IMR-90 (cell line): Measurements from ENCODE around the gene CFP. TPM values are rescaled to one million over a fixed set of nuclear protein-coding genes. Genes with fewer than 3 reads are reported as not detected.

Experiments
- ATAC-seq: fragments of 200-7000 bp; cut with Tn5 transposase; 2 replicates; pipeline ENCODE4 v1.9.1; 2020; ENCODE audit warnings: low read depth, mild to moderate bottlenecking, moderate library complexity
- BruUV-seq: library from RNA; stranded (reverse); fragments of 400-500 nt; replicated peaks from 2 replicates; lab custom pipeline; 2021; lab: Mats Ljungman, UMichigan
- CTCF ChIA-PET: fragments of 300-600 bp; formaldehyde crosslinking; extraction: SDS; loops from one replicate; lab custom pipeline; 2021; ENCODE audit warnings: antibody characterized with exemption; lab: Yijun Ruan, JAX
- POLR2A ChIA-PET: fragments of 300-600 bp; sonication (Branson Sonifier 250); formaldehyde crosslinking; loops from one replicate; lab custom pipeline; 2022; ENCODE audit warnings: antibody characterized with exemption; ENCODE audit not compliant: unreplicated experiment; lab: Charles Lee
- DNase-seq: peaks from one replicate; pipeline ENCODE4 v3.0.0; 2013
- H2AFZ ChIP-seq: replicated peaks from 2 replicates; pipeline ENCODE3; 2013; ENCODE audit warnings: low read length, mild to moderate bottlenecking; ENCODE audit not compliant: poor library complexity
- H2AK5ac ChIP-seq: 2 replicates; pipeline ENCODE4 v1.6.1; 2013; ENCODE audit warnings: low read depth, low read length, inconsistent platforms
- H2AK9ac ChIP-seq: replicated peaks from 2 replicates; pipeline ENCODE3; 2013; ENCODE audit warnings: mild to moderate bottlenecking, low read depth, low read length, moderate library complexity; ENCODE audit not compliant: poor library complexity
- H2BK120ac ChIP-seq: 2 replicates; pipeline ENCODE4 v1.6.1; 2013; ENCODE audit warnings: low read depth, low read length, inconsistent platforms
- H2BK15ac ChIP-seq: 3 replicates; pipeline ENCODE4 v1.6.1; 2013; ENCODE audit warnings: low read depth, low read length, inconsistent platforms
- H2BK20ac ChIP-seq: 2 replicates; pipeline ENCODE4 v1.6.1; 2013; ENCODE audit warnings: low read depth, mild to moderate bottlenecking, inconsistent platforms, low read length, moderate library complexity
- H2BK5ac ChIP-seq: 2 replicates; pipeline ENCODE4 v1.6.1; 2013; ENCODE audit warnings: mild to moderate bottlenecking, low read depth, low read length, inconsistent platforms; ENCODE audit not compliant: poor library complexity, severe bottlenecking
- H3K14ac ChIP-seq: replicated peaks from 2 replicates; pipeline ENCODE4 v1.6.1; 2013; ENCODE audit warnings: low read depth, low read length, inconsistent platforms
- H3K18ac ChIP-seq: 2 replicates; pipeline ENCODE4 v1.6.1; 2013; ENCODE audit warnings: low read depth, low read length, control low read depth
- H3K23ac ChIP-seq: 2 replicates; pipeline ENCODE4 v1.6.1; 2013; ENCODE audit warnings: low read depth, low read length, inconsistent platforms
- H3K27ac ChIP-seq: 2 replicates; pipeline ENCODE4 v1.5.1; 2013; ENCODE audit warnings: mild to moderate bottlenecking, control low read depth, low read length; ENCODE audit not compliant: insufficient read depth
- H3K27me3 ChIP-seq: 2 replicates; pipeline ENCODE4 v1.6.1; 2013; ENCODE audit warnings: low read length; ENCODE audit not compliant: control insufficient read depth, insufficient read depth
- H3K36me3 ChIP-seq: 2 replicates; pipeline ENCODE4 v1.6.1; 2013; ENCODE audit warnings: low read length, mixed read lengths; ENCODE audit not compliant: control insufficient read depth, insufficient read depth
- H3K4ac ChIP-seq: 2 replicates; pipeline ENCODE4 v1.6.1; 2013; ENCODE audit warnings: low read depth, low read length, inconsistent platforms
- H3K4me1 ChIP-seq: 2 replicates; pipeline ENCODE4 v1.6.1; 2013; ENCODE audit warnings: low read length, mixed read lengths; ENCODE audit not compliant: control insufficient read depth, insufficient read depth
- H3K4me2 ChIP-seq: 2 replicates; pipeline ENCODE4 v1.6.1; 2013; ENCODE audit warnings: low read depth, mild to moderate bottlenecking, control low read depth, low read length, moderate library complexity
- H3K4me3 ChIP-seq: 2 replicates; pipeline ENCODE4 v1.5.1; 2013; ENCODE audit warnings: low read depth, mild to moderate bottlenecking, control low read depth, low read length, moderate library complexity; ENCODE audit not compliant: insufficient read depth
- H3K56ac ChIP-seq: 2 replicates; pipeline ENCODE4 v1.6.1; 2013; ENCODE audit warnings: low read length, inconsistent platforms; ENCODE audit not compliant: insufficient read depth; ENCODE audit errors: extremely low read depth
- H3K79me1 ChIP-seq, 2 experiments: 2 replicates each; pipeline ENCODE4 v1.6.1; 2013; ENCODE audit warnings: low read length in 2 of 2, inconsistent platforms in 1 of 2, low read depth in 1 of 2
- H3K9ac ChIP-seq: 2 replicates; pipeline ENCODE4 v1.6.1; 2013; ENCODE audit warnings: low read depth, low read length, control low read depth
- H3K9me1 ChIP-seq: 2 replicates; pipeline ENCODE4 v1.6.1; 2013; ENCODE audit warnings: low read length, inconsistent platforms; ENCODE audit not compliant: insufficient read depth
- H3K9me3 ChIP-seq: 2 replicates; pipeline ENCODE4 v1.6.1; 2013; ENCODE audit warnings: low read length; ENCODE audit not compliant: control insufficient read depth, insufficient read depth
- H4K20me1 ChIP-seq: 2 replicates; pipeline ENCODE4 v1.6.1; 2013; ENCODE audit warnings: low read length, inconsistent platforms; ENCODE audit not compliant: insufficient read depth
- H4K5ac ChIP-seq: 2 replicates; pipeline ENCODE4 v1.6.1; 2013; ENCODE audit warnings: mild to moderate bottlenecking, low read depth, low read length, control low read depth
- H4K8ac ChIP-seq, 2 experiments: 2 replicates each; pipeline ENCODE4 v1.6.1; 2013; ENCODE audit warnings: low read depth in 2 of 2, low read length in 2 of 2, control low read depth in 1 of 2, inconsistent platforms in 1 of 2
- H4K91ac ChIP-seq: 2 replicates; pipeline ENCODE4 v1.6.1; 2013; ENCODE audit warnings: low read depth, low read length, inconsistent platforms; ENCODE audit not compliant: insufficient read depth
- CEBPB ChIP-seq: IDR thresholded peaks from 2 replicates; pipeline ENCODE4 v1.6.1; 2012; ENCODE audit warnings: low read depth, low read length, improper control_type of control experiment
- CHD1 ChIP-seq: IDR thresholded peaks from 2 replicates; pipeline ENCODE4 v1.6.1; 2012; ENCODE audit warnings: low read depth, low read length, improper control_type of control experiment
- CTCF ChIP-seq: conservative IDR thresholded peaks from 2 replicates; pipeline ENCODE4 v1.5.1; 2012; ENCODE audit warnings: mild to moderate bottlenecking, low read depth, low read length, improper control_type of control experiment
- ELK1 ChIP-seq: fragments of 150-350 bp; IDR thresholded peaks from 2 replicates; pipeline ENCODE4 v1.6.1; 2016; ENCODE audit warnings: low read depth, mild to moderate bottlenecking, low read length, moderate library complexity, borderline replicate concordance
- MAFK ChIP-seq: IDR thresholded peaks from 2 replicates; pipeline ENCODE4 v1.6.1; 2012; ENCODE audit warnings: low read depth, low read length, improper control_type of control experiment
- MAZ ChIP-seq: IDR thresholded peaks from 2 replicates; pipeline ENCODE4 v1.6.1; 2012; ENCODE audit warnings: low read depth, mild to moderate bottlenecking, low read length, improper control_type of control experiment, moderate library complexity, borderline replicate concordance
- MXI1 ChIP-seq: IDR thresholded peaks from 2 replicates; pipeline ENCODE4 v1.6.1; 2012; ENCODE audit warnings: low read depth, mild to moderate bottlenecking, low read length, moderate library complexity, borderline replicate concordance
- NFE2L2 ChIP-seq: fragments of 150-350 bp; IDR thresholded peaks from 2 replicates; pipeline ENCODE4 v1.6.1; 2016; ENCODE audit warnings: low read depth, mild to moderate bottlenecking, low read length
- POLR2A ChIP-seq: IDR thresholded peaks from 2 replicates; pipeline ENCODE4 v1.6.1; 2012; ENCODE audit warnings: mild to moderate bottlenecking, low read depth, low read length
- RAD21 ChIP-seq: IDR thresholded peaks from 2 replicates; pipeline ENCODE4 v1.6.1; 2012; ENCODE audit warnings: low read length, improper control_type of control experiment
- RCOR1 ChIP-seq: IDR thresholded peaks from 2 replicates; pipeline ENCODE4 v1.6.1; 2012; ENCODE audit warnings: mild to moderate bottlenecking, low read length, improper control_type of control experiment; ENCODE audit not compliant: insufficient replicate concordance
- RFX5 ChIP-seq: IDR thresholded peaks from 2 replicates; pipeline ENCODE4 v1.8.0; 2012; ENCODE audit warnings: low read depth, mild to moderate bottlenecking, low read length, moderate library complexity
- SMC3 ChIP-seq: fragments of 150-350 bp; IDR thresholded peaks from 2 replicates; pipeline ENCODE4 v1.6.1; 2016; ENCODE audit warnings: low read depth, mild to moderate bottlenecking, antibody characterized with exemption, low read length, moderate library complexity
- USF2 ChIP-seq: fragments of 150-350 bp; IDR thresholded peaks from 2 replicates; pipeline ENCODE4 v1.6.1; 2017; ENCODE audit warnings: mild to moderate bottlenecking, antibody characterized with exemption, low read length, low read depth
- WGBS, 2 experiments: methylation state at CpG; one replicate each; pipeline versions ENCODE4 v1.1.5 to v1.1.7; 2013; ENCODE audit warnings: missing lambda C conversion rate in 2 of 2; ENCODE audit not compliant: insufficient read length in 1 of 2; ENCODE audit errors: extremely low coverage in 2 of 2; 5-methylcytosine and 5-hydroxymethylcytosine counted together
- dilution Hi-C: fragments of 300-500 bp; cut with HindIII; formaldehyde crosslinking; loops from one replicate; pipeline ENCODE4 v1.14.3; 2018; ENCODE audit warnings: low sequenced_read_pairs; ENCODE audit not compliant: unreplicated experiment
- in situ Hi-C: fragments of 300-500 bp; cut with MboI; formaldehyde crosslinking; loops from 3 replicates; pipeline ENCODE4 v1.14.3; 2019; ENCODE audit warnings: low sequenced_read_pairs, inconsistent platforms, mixed read lengths
- intact Hi-C: fragments of 100-400 bp; cut with micrococcal nuclease; formaldehyde crosslinking; loops from 2 replicates; pipeline ENCODE4 v1.10.0; 2022
- polyA plus RNA-seq, 3 experiments: library from polyadenylated mRNA; depleted of rRNA; stranded (reverse); fragments of >200 nt; gene quantifications; 2 replicates each; pipeline ENCODE4 v1.2.3, GENCODE V29; 2012; ENCODE audit warnings: low replicate concordance in 1 of 3
- total RNA-seq: library from RNA; depleted of rRNA; stranded (reverse); fragments of >200 nt; gene quantifications from 2 replicates; pipeline ENCODE4 v1.2.3, GENCODE V29; 2012

Gene CFP
- total and polyA plus RNA-seq, 2 of the 4 experiments (the other 2 are of a cell fraction): under 0.01 to 0.14 TPM

- no peaks in the 10 kb centered on the region for H3K27me3 ChIP-seq
- no peak overlapping the region for H2AFZ ChIP-seq
- H4K5ac ChIP-seq: no peak overlapping the region
- ChIA-PET POLR2A (no interaction called here), CTCF (no interaction called here)
- peak overlapping the region; percentile 35 for H2AK9ac ChIP-seq
- no peak overlapping the region for H2BK15ac ChIP-seq
- no peak overlapping the region for H3K4me3 ChIP-seq
- H3K9me3 ChIP-seq: no peaks in the 10 kb centered on the region
- no peak overlapping the region for H3K18ac ChIP-seq
- no peak overlapping the region for H2BK5ac ChIP-seq
- H3K4me2 ChIP-seq: no peak overlapping the region
- dilution Hi-C loops: no loop called here
- H4K20me1 ChIP-seq: peaks cover 30% of the 10 kb centered on the region
- peak; percentile 27 for DNase-seq
- no TSS peak for BruUV-seq
- H3K36me3 ChIP-seq: peaks cover 23% of the 10 kb centered on the region
- in situ Hi-C loops: no loop called here
- ATAC-seq: no peak
- peaks cover 5% of the 10 kb centered on the region; the same call in 1 of the 2 replicates for H3K4me1 ChIP-seq
- no peak overlapping the region for H2BK120ac ChIP-seq
- TF ChIP-seq USF2: no peak
- no peak for TF ChIP-seq CTCF
- TF ChIP-seq RAD21: no peak
- TF ChIP-seq MAZ: 0 out of 2 replicates have a peak, but pooled peaks have one; percentile 22
- TF ChIP-seq CHD1: no peak
- TF ChIP-seq RFX5: no peak
- peak; percentile 89 for TF ChIP-seq POLR2A
- no peak for TF ChIP-seq SMC3
- no peak for TF ChIP-seq MAFK
- TF ChIP-seq CEBPB: no peak
- TF ChIP-seq MXI1: no peak
- TF ChIP-seq ELK1: no peak
- TF ChIP-seq RCOR1: no peak
- no peak for TF ChIP-seq NFE2L2
- 47% methylated on average over 3 of the region's 4 CpGs; no CpG with 5 or more reads in 1 of the 2 experiments for WGBS, 2 experiments
- no peak overlapping the region for H3K4ac ChIP-seq
- H2AK5ac ChIP-seq: no peak overlapping the region
- no peak overlapping the region for H3K23ac ChIP-seq
- H3K14ac ChIP-seq: no peak overlapping the region
- no peak overlapping the region for H4K91ac ChIP-seq
- intact Hi-C loops: loop anchor here (5.0 kb wide), 1 partner anchor 55 kb away; no protein-coding TSS in a partner anchor
- H3K56ac ChIP-seq: no peak overlapping the region
- peaks cover 0 to 30% of the 10 kb centered on the region in 2 experiments; a peak in 2 of 4 replicates for H3K79me1 ChIP-seq
- no peak overlapping the region for H3K9ac ChIP-seq
- H3K9me1 ChIP-seq: no peaks in the 10 kb centered on the region
- no peak overlapping the region for H3K27ac ChIP-seq
- H2BK20ac ChIP-seq: no peak overlapping the region
- no peak overlapping the region for H4K8ac ChIP-seq
These were observed 42.4 kb downstream of the CFP start for GRCh38 chrX:47587091-47587891.
